Right lobe of liver (tissue), 6 donors: ENCODE results near the gene RAB35. TPM values are rescaled to one million over a fixed set of nuclear protein-coding genes. Genes with fewer than 3 reads are reported as not detected.
A peak's percentile ranks its signal among the peaks of the same experiment; 100 is the strongest.

Experiments
- ATAC-seq, 4 donors: fragments of 200-7000 bp; cut with Tn5 transposase; one replicate each; pipeline ENCODE4 v1.9.1; 2020; ENCODE audit warnings: mild to moderate bottlenecking in 4 of 4, moderate library complexity in 4 of 4
- DNase-seq, 3 donors: peaks; one replicate each; pipeline ENCODE4 v3.0.0-alpha.2; 2020
- H3K27ac ChIP-seq, 3 donors: fragments of 200-600 bp; one replicate each; pipeline ENCODE4 v1.8.0; 2022
- H3K27me3 ChIP-seq, 2 donors: fragments of 200-600 bp; one replicate each; pipeline ENCODE4 v1.8.0; 2022
- H3K36me3 ChIP-seq, 4 donors: fragments of 200-600 bp; sonication (generic) in 1 of 4; one replicate each; pipeline versions ENCODE4 v1.5.1 to v1.8.0; 2017 to 2022; ENCODE audit warnings: control low read depth in 1 of 4
- H3K4me1 ChIP-seq, 4 donors: fragments of 200-600 bp; sonication (generic) in 1 of 4; one replicate each; pipeline versions ENCODE4 v1.5.1 to v1.8.0; 2017 to 2022; ENCODE audit warnings: control low read depth in 1 of 4
- H3K4me3 ChIP-seq, 3 donors: fragments of 200-600 bp; one replicate each; pipeline ENCODE4 v1.8.0; 2022
- H3K9me3 ChIP-seq, 4 donors: fragments of 200-600 bp; sonication (generic) in 1 of 4; one replicate each; pipeline versions ENCODE4 v1.5.1 to v1.8.0; 2017 to 2022; ENCODE audit warnings: control low read depth in 1 of 4
- POLR2A ChIP-seq: fragments of 450-650 bp; IDR thresholded peaks from one replicate; pipeline ENCODE4 v1.6.1; 2017; ENCODE audit warnings: antibody characterized with exemption, mild to moderate bottlenecking
- WGBS: methylation state at CpG from one replicate; pipeline ENCODE4 v1.1.6; 2018; ENCODE audit warnings: low coverage, low lambda C conversion rate; ENCODE audit not compliant: insufficient coverage; ENCODE audit errors: missing lambda C conversion rate; 5-methylcytosine and 5-hydroxymethylcytosine counted together
- intact Hi-C, 2 donors: fragments of 100-400 bp; cut with DNase I; formaldehyde crosslinking; loops; one replicate each; pipeline versions ENCODE4 v1.11.2 to v1.14.1; 2022
- total RNA-seq, 6 experiments: library from RNA; depleted of rRNA in 2 of 6; stranded (reverse); fragments of >200 nt in 2 of 6; fragmentation: NEBNext Ultra II Directional in 3 of 6; extraction: Animal tissue kit (Norgen Biotek cat#: 25700) in 3 of 6; gene quantifications; one replicate each; pipeline versions ENCODE4 v1.1.0 to v1.2.4, GENCODE V29; 2016 to 2023
- TF ChIP-seq, protein P1 (sequence below), 4 donors: fragments of 200-600 bp in 3 of 4; fragments of 450-650 bp in 1 of 4; IDR thresholded peaks; one replicate each; pipeline versions ENCODE4 v1.5.1 to v1.8.0; 2016 to 2022; ENCODE audit warnings: antibody characterized with exemption in 4 of 4, mild to moderate bottlenecking in 2 of 4
- donor health status: DM: no; HTN: yes; CAD: no.
- donor health status: DM: no; HTN: no; CAD: no.
- donor health status: DM: no; HTN: no; CAD: no.
- donor health status: DM: no; HTN: yes; CAD: no.
- donor health status: DM: no; HTN: yes; CAD: no.

RAB35 gene
- total RNA-seq, 6 experiments from 2014 or later: 11.7 to 22.1 (median 14.7) TPM

DNA sequence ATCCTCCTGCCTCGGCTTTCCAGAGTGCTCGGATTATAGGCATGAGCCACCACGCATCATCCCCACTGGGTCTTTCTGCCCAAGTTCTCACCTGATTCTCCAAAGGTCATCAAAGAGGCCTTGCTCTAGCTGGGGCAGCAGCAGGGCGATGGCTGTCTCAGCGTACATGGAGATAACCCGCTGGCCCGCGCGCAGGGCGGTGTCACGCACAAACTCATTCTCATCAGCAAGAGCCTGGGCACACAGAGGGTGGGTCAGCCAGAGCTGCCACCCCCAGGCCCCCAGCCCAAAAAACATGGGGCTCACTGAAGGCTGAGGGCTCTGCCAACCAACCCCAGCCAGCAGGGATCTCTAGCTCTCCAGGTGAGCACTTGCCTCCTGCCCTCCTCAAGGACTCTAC, 27.7 kb upstream of the RAB35 start:
- TF ChIP-seq, protein P1, sequence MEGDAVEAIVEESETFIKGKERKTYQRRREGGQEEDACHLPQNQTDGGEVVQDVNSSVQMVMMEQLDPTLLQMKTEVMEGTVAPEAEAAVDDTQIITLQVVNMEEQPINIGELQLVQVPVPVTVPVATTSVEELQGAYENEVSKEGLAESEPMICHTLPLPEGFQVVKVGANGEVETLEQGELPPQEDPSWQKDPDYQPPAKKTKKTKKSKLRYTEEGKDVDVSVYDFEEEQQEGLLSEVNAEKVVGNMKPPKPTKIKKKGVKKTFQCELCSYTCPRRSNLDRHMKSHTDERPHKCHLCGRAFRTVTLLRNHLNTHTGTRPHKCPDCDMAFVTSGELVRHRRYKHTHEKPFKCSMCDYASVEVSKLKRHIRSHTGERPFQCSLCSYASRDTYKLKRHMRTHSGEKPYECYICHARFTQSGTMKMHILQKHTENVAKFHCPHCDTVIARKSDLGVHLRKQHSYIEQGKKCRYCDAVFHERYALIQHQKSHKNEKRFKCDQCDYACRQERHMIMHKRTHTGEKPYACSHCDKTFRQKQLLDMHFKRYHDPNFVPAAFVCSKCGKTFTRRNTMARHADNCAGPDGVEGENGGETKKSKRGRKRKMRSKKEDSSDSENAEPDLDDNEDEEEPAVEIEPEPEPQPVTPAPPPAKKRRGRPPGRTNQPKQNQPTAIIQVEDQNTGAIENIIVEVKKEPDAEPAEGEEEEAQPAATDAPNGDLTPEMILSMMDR (IDR thresholded peaks at IDR 0.05): no peak
- no peak for TF ChIP-seq POLR2A
- no peak for ATAC-seq
- intact Hi-C loops: no loop called here
- H3K4me1 ChIP-seq: no peaks in the 10 kb centered on the region
- no peak overlapping the region for H3K27ac ChIP-seq
- peak in 1 of 3 donors; percentile 34 for DNase-seq
- peaks cover 0 to 97% (median 55%) of the 10 kb centered on the region in 4 donors for H3K36me3 ChIP-seq
- no peak overlapping the region for H3K4me3 ChIP-seq
- 94% methylated on average over 10 of the region's 11 CpGs for WGBS
- H3K27me3 ChIP-seq: no peaks in the 10 kb centered on the region
- H3K9me3 ChIP-seq: no peaks in the 10 kb centered on the region

DNA sequence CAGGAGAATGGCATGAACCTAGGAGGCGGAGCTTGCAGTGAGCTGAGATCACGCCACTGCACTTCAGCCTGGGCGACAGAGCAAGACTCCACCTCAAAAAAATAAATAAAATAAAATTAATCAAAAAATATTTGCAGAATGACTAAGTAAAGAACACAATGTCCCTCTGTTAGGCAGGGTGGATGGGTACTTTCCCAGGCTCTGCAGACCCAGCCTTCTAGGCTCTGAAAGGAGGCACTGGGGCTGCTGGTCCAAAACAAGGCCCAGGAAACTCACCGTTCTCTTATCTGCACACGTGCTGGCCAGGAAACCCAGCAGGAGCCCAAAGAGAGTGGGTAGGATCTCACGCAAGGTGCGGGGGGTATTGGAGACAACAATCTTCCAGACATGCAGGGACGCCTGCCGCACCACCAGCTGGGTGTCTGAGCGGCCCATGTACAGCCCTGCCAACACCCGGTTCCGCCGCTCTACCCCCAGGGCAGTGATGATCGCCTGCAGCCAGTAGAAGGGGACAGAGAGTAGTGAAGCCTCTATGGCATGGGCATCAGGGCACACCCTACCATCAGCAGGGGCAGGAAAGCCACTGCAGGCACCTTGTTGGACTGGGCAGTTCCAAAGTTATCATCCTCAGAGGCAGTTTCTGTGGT, 25.8 kb upstream of the RAB35 start:
- WGBS: 90% methylated on average over 5 of the region's 14 CpGs
- ATAC-seq (no peak), DNase-seq (peak in 1 of 3 donors; percentile 32)
- Histone ChIP-seq H3K4me1 (no peaks in the 10 kb centered on the region), H3K4me3 (no peak overlapping the region), H3K36me3 (peaks cover 0 to 99% (median 49%) of the 10 kb centered on the region in 4 donors), H3K27me3 (no peaks in the 10 kb centered on the region), H3K27ac (no peak overlapping the region), H3K9me3 (no peaks in the 10 kb centered on the region)
- TF ChIP-seq, protein P1 (IDR thresholded peaks at IDR 0.05): no peak
- TF ChIP-seq POLR2A: no peak
- intact Hi-C loops: no loop called here

DNA sequence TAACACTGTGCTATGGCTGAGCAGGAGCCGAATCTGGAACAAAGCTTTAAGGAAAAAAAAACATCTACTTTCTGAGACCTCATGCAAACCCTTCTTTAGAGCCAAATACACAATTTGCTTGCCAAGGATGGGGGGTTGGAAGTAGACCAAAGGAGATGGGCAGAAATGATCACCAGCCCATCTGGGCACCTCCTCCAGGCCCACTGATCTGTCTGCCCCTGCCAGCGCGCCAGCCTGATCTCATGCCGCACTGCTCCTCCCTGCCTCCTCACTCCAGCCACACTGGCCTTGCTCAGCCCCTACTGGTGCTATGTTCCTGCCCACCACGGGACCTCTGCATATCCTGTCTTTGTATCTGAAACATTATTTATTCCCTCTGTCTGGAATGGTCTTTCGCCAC, 24.8 kb upstream of the RAB35 start:
- 92% methylated on average over 4 of the region's 6 CpGs for WGBS
- Histone ChIP-seq H3K4me3 (no peak overlapping the region), H3K36me3 (peaks cover 3 to 99% (median 51%) of the 10 kb centered on the region in 4 donors), H3K9me3 (no peaks in the 10 kb centered on the region), H3K27me3 (no peaks in the 10 kb centered on the region), H3K27ac (no peak overlapping the region), H3K4me1 (no peaks in the 10 kb centered on the region)
- intact Hi-C loops: no loop called here
- no peak for TF ChIP-seq POLR2A
- TF ChIP-seq, protein P1 (IDR thresholded peaks at IDR 0.05): no peak
- no peak for ATAC-seq
- DNase-seq: peak in 1 of 3 donors; percentile 28

DNA sequence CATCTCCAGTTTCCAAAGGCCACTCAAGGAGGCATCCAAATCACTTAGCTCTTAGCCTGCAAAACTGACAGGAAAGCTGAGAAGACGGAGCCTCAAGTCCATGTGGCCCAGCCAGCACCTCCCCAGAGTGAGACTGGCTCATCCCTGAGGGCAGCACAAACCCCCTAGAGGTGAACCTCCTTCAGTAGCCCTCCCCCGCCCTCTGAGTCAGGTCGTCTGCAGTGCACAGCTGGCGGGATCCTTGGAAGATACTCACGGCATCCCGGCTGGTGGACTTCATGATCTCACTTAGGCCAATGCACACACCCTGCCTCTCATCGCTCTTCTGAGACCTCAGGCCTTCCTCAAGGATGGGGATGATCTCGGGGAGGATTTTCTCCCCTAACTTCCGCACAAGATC, 24.1 kb upstream of the RAB35 start:
- peaks cover 5 to 99% (median 57%) of the 10 kb centered on the region in 4 donors for H3K36me3 ChIP-seq
- no peaks in the 10 kb centered on the region for H3K4me1 ChIP-seq
- peak in 1 of 3 donors; percentile 30 for DNase-seq
- intact Hi-C loops: no loop called here
- TF ChIP-seq, protein P1 (IDR thresholded peaks at IDR 0.05): no peak
- no peak for TF ChIP-seq POLR2A
- no peaks in the 10 kb centered on the region for H3K27me3 ChIP-seq
- no peak overlapping the region for H3K27ac ChIP-seq
- H3K4me3 ChIP-seq: no peak overlapping the region
- no peak for ATAC-seq
- no peaks in the 10 kb centered on the region for H3K9me3 ChIP-seq
- no CpG with 5 or more reads among the region's 9 CpGs for WGBS
